ENCODE measurements around the gene CPE. TPM values are rescaled to one million over a fixed set of nuclear protein-coding genes. Genes with fewer than 3 reads are reported as not detected.
"Not testable (repeated sequence)": the region's sequence is repeated elsewhere in the genome, so short reads cannot be mapped to it uniquely, and the experiment has no call there.

The CPE gene
- total and polyA plus RNA-seq, 2 experiments from 2014 or later, result 238 TPM

GRCh38 chr4:165332502-165332901 is 46.3 kb upstream of the CPE start:
- H3K27ac ChIP-seq, result peak overlapping the region; percentile 49
- H3K4me3 ChIP-seq, result peak overlapping the region; percentile 62
- H3K27me3 ChIP-seq, result no peaks in the 10 kb centered on the region
- DNase-seq (ENCODE audit: low read depth in 1 of 2, low spot score in 1 of 2), result no peak
- H3K36me3 ChIP-seq, result peaks cover 24% of the 10 kb centered on the region
- peaks cover 55% of the 10 kb centered on the region for H3K4me1 ChIP-seq (ENCODE audit: low read depth)
- H3K9me3 ChIP-seq (ENCODE audit: low read depth), result no peaks in the 10 kb centered on the region
- no peak for TF ChIP-seq CTCF (IDR thresholded peaks at IDR 0.05; ENCODE audit: low read depth, low read length)

GRCh38 chr4:165335163-165335703 is 43.6 kb upstream of the CPE start:
- Histone ChIP-seq H3K36me3 (peaks cover 48% of the 10 kb centered on the region), H3K4me1 (ENCODE audit: low read depth) (peaks cover 58% of the 10 kb centered on the region), H3K27me3 (no peaks in the 10 kb centered on the region), H3K4me3 (no peak overlapping the region), H3K9me3 (ENCODE audit: low read depth) (no peaks in the 10 kb centered on the region), H3K27ac (peak overlapping the region; percentile 42)
- DNase-seq (ENCODE audit: low read depth in 1 of 2, low spot score in 1 of 2), result no peak
- TF ChIP-seq CTCF (IDR thresholded peaks at IDR 0.05; ENCODE audit: low read depth, low read length), result no peak

GRCh38 chr4:165336743-165337142 is 42.1 kb upstream of the CPE start:
- Histone ChIP-seq H3K9me3 (ENCODE audit: low read depth) (no peaks in the 10 kb centered on the region), H3K4me3 (no peak overlapping the region), H3K4me1 (ENCODE audit: low read depth) (peaks cover 47% of the 10 kb centered on the region), H3K27ac (peak overlapping the region; percentile 27), H3K27me3 (no peaks in the 10 kb centered on the region), H3K36me3 (peaks cover 63% of the 10 kb centered on the region)
- no peak for DNase-seq (ENCODE audit: low read depth in 1 of 2, low spot score in 1 of 2)
- no peak for TF ChIP-seq CTCF (IDR thresholded peaks at IDR 0.05; ENCODE audit: low read depth, low read length)

GRCh38 chr4:165342340-165342739 is 36.5 kb upstream of the CPE start:
- H3K4me3 ChIP-seq; H3K9me3 ChIP-seq (ENCODE audit: low read depth); H3K27me3 ChIP-seq; DNase-seq (ENCODE audit: low read depth in 1 of 2, low spot score in 1 of 2); H3K4me1 ChIP-seq (ENCODE audit: low read depth): not testable (repeated sequence)
- Histone ChIP-seq H3K27ac (peak overlapping the region; percentile 54), H3K36me3 (peaks cover 52% of the 10 kb centered on the region)

GRCh38 chr4:165343353-165344191 is 35.2 kb upstream of the CPE start:
- no peak for DNase-seq (ENCODE audit: low read depth in 1 of 2, low spot score in 1 of 2)
- TF ChIP-seq CTCF (IDR thresholded peaks at IDR 0.05; ENCODE audit: low read depth, low read length), result no peak
- H3K4me1 ChIP-seq (ENCODE audit: low read depth), result peaks cover 9% of the 10 kb centered on the region
- H3K9me3 ChIP-seq (ENCODE audit: low read depth), result no peaks in the 10 kb centered on the region
- H3K4me3 ChIP-seq, result no peak overlapping the region
- H3K27ac ChIP-seq, result peak overlapping the region; percentile 11
- H3K27me3 ChIP-seq, result no peaks in the 10 kb centered on the region
- H3K36me3 ChIP-seq, result peaks cover 40% of the 10 kb centered on the region
